ENCODE results near the gene UBE2K. TPM values are rescaled to one million over a fixed set of nuclear protein-coding genes. Genes with fewer than 3 reads are reported as not detected.

UBE2K gene
- total and polyA plus RNA-seq, 9 donors = 14.5 to 63.8 (median 52.2) TPM

- TF ChIP-seq, protein P1, sequence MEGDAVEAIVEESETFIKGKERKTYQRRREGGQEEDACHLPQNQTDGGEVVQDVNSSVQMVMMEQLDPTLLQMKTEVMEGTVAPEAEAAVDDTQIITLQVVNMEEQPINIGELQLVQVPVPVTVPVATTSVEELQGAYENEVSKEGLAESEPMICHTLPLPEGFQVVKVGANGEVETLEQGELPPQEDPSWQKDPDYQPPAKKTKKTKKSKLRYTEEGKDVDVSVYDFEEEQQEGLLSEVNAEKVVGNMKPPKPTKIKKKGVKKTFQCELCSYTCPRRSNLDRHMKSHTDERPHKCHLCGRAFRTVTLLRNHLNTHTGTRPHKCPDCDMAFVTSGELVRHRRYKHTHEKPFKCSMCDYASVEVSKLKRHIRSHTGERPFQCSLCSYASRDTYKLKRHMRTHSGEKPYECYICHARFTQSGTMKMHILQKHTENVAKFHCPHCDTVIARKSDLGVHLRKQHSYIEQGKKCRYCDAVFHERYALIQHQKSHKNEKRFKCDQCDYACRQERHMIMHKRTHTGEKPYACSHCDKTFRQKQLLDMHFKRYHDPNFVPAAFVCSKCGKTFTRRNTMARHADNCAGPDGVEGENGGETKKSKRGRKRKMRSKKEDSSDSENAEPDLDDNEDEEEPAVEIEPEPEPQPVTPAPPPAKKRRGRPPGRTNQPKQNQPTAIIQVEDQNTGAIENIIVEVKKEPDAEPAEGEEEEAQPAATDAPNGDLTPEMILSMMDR (IDR thresholded peaks at IDR 0.05) = no peak
- TF ChIP-seq POLR2A (IDR thresholded peaks at IDR 0.05) = no peak
- TF ChIP-seq EP300 (IDR thresholded peaks at IDR 0.05) = no peak
- intact Hi-C loops (cut with DNase I) = no loop called here
- WGBS, 3 donors = 37 to 45% (median 40%) methylated on average over 3 of the region's 3 CpGs
Observed at GRCh38 chr4:39750216-39750615, 52.3 kb downstream of the UBE2K start.

DNA sequence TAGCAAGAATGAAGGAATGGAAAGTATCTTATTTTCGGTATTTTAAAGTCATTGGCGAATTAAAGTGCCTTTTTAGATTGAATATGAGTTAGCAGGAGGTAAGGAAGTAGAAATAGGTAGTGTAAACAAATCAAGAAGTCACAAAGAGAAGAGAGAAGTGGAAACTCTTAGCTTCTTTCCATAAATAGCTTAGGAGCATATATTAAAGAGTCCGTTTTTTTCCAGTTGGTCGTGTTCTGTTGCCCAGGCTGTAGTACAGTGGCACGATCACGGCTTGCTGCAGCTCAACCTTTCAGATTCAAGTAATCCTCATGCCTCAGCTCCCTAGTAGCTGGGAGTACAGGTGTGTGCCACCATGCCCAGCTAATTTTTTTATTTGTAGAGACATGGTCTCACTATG, 56.4 kb downstream of the UBE2K start:
- H3K27me3 ChIP-seq = no peaks in the 10 kb centered on the region
- 95 to 97% (median 97%) methylated on average over 6 of the region's 6 CpGs for WGBS, 3 donors
- intact Hi-C loops (cut with DNase I) = no loop called here
- no peak for DNase-seq
- no peaks in the 10 kb centered on the region for H3K36me3 ChIP-seq
- no peaks in the 10 kb centered on the region for H3K9me3 ChIP-seq
- TF ChIP-seq, protein P1 (IDR thresholded peaks at IDR 0.05) = no peak
- TF ChIP-seq EP300 (IDR thresholded peaks at IDR 0.05) (no peak), POLR2A (IDR thresholded peaks at IDR 0.05) (no peak)
- no peaks in the 10 kb centered on the region for H3K4me1 ChIP-seq (ENCODE audit: insufficient read depth)
- H3K4me3 ChIP-seq = no peak overlapping the region
- H3K27ac ChIP-seq = no peak overlapping the region

More at GRCh38 chr4:39750216-39750615, 52.3 kb downstream of the UBE2K start:
- Histone ChIP-seq H3K4me3 (no peak overlapping the region), H3K27ac (no peak overlapping the region), H3K27me3 (no peaks in the 10 kb centered on the region), H3K4me1 (ENCODE audit: insufficient read depth) (no peaks in the 10 kb centered on the region), H3K9me3 (no peaks in the 10 kb centered on the region), H3K36me3 (no peaks in the 10 kb centered on the region)
- no peak for DNase-seq

GRCh38 chr4:39756159-39756558, 58.2 kb downstream of the UBE2K start:
- no peaks in the 10 kb centered on the region for H3K27me3 ChIP-seq
- WGBS, 3 donors = 94 to 98% (median 96%) methylated on average over 2 of the region's 2 CpGs
- TF ChIP-seq EP300 (IDR thresholded peaks at IDR 0.05) (no peak), POLR2A (IDR thresholded peaks at IDR 0.05) (no peak)
- TF ChIP-seq, protein P1 (IDR thresholded peaks at IDR 0.05) = no peak
- DNase-seq = no peak
- H3K9me3 ChIP-seq = no peaks in the 10 kb centered on the region
- no peak overlapping the region for H3K27ac ChIP-seq
- no peaks in the 10 kb centered on the region for H3K36me3 ChIP-seq
- intact Hi-C loops (cut with DNase I) = no loop called here
- no peak overlapping the region for H3K4me3 ChIP-seq
- no peaks in the 10 kb centered on the region for H3K4me1 ChIP-seq (ENCODE audit: insufficient read depth)

DNA sequence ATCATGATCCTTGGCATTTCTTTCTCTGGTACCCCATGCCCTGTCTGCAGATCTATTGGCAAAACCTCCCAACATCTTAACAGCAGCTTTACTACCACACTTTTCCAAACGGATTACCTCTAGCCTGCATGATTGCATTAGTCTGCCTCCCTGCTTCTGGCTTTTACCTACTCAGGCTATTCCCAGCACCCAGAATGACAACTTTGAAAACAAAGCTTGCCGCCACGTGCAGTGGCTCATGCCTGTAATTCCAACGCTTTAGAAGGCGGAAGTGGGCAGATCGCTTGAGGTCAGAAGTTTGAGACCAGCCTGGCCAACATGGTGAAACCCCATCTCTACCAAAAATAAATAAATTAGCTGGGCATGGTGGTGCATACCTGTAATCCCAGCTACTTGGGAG, 60.2 kb downstream of the UBE2K start:
- no peak for TF ChIP-seq POLR2A (IDR thresholded peaks at IDR 0.05)
- TF ChIP-seq EP300 (IDR thresholded peaks at IDR 0.05) = no peak
- TF ChIP-seq, protein P1 (IDR thresholded peaks at IDR 0.05) = no peak
- Histone ChIP-seq H3K4me1 (ENCODE audit: insufficient read depth) (no peaks in the 10 kb centered on the region), H3K4me3 (no peak overlapping the region), H3K36me3 (no peaks in the 10 kb centered on the region), H3K27me3 (no peaks in the 10 kb centered on the region), H3K27ac (no peak overlapping the region), H3K9me3 (no peaks in the 10 kb centered on the region)
- intact Hi-C loops (cut with DNase I) = no loop called here
- no peak for DNase-seq
- 93 to 96% (median 94%) methylated on average over 6 of the region's 6 CpGs for WGBS, 3 donors
